Osteoblast (primary cell): Measurements from ENCODE around the gene TRIM52. TPM values are rescaled to one million over a fixed set of nuclear protein-coding genes. Genes with fewer than 3 reads are reported as not detected.

Experiments used
- DNase-seq: peaks from one replicate; pipeline ENCODE4 v3.0.0; 2011; ENCODE audit warnings: low spot score, mixed read lengths; ENCODE audit not compliant: insufficient read length; ENCODE audit errors: missing footprints
- H2AFZ ChIP-seq: 2 replicates; pipeline ENCODE4 v1.6.0; 2011; ENCODE audit warnings: mild to moderate bottlenecking, low read length
- H3K27ac ChIP-seq: 2 replicates; pipeline ENCODE4 v1.5.1; 2011; ENCODE audit warnings: mild to moderate bottlenecking, low read depth, low read length, moderate library complexity
- H3K27me3 ChIP-seq: 2 replicates; pipeline ENCODE4 v1.6.0; 2012; ENCODE audit warnings: mild to moderate bottlenecking, control low read depth, inconsistent platforms, low read length, moderate library complexity; ENCODE audit not compliant: insufficient read depth
- H3K36me3 ChIP-seq: 2 replicates; pipeline ENCODE4 v1.5.1; 2011; ENCODE audit warnings: mild to moderate bottlenecking, low read length, control low read depth, moderate library complexity; ENCODE audit not compliant: insufficient read depth
- H3K4me1 ChIP-seq: 2 replicates; pipeline ENCODE4 v1.5.1; 2011; ENCODE audit warnings: mild to moderate bottlenecking, low read length, control low read depth, moderate library complexity; ENCODE audit not compliant: insufficient read depth
- H3K4me2 ChIP-seq: 2 replicates; pipeline ENCODE4 v1.6.0; 2011; ENCODE audit warnings: mild to moderate bottlenecking, low read length; ENCODE audit not compliant: insufficient read depth
- H3K4me3 ChIP-seq: fragments of 200-600 bp; sonication (generic); 3 replicates; pipeline ENCODE4 v1.5.1; 2012; ENCODE audit warnings: mild to moderate bottlenecking, low read length, inconsistent platforms; ENCODE audit not compliant: insufficient read depth
- H3K79me2 ChIP-seq: 2 replicates; pipeline ENCODE4 v1.6.0; 2012; ENCODE audit warnings: mild to moderate bottlenecking, low read length, control low read depth, inconsistent platforms; ENCODE audit not compliant: insufficient read depth
- H3K9me3 ChIP-seq: 2 replicates; pipeline ENCODE4 v1.5.1; 2011; ENCODE audit warnings: low read depth, low read length, control low read depth
- H4K20me1 ChIP-seq: 2 replicates; pipeline ENCODE4 v1.6.0; 2012; ENCODE audit warnings: mild to moderate bottlenecking, low read length, control low read depth; ENCODE audit not compliant: insufficient read depth
- CTCF ChIP-seq: IDR thresholded peaks from 2 replicates; pipeline ENCODE4 v1.5.1; 2011; ENCODE audit warnings: mild to moderate bottlenecking, low read depth, low read length, moderate library complexity; ENCODE audit errors: extremely low read depth
- total RNA-seq: library from RNA; depleted of rRNA; stranded (reverse); fragments of >200 nt; gene quantifications from 2 replicates; pipeline ENCODE4 v1.2.3, GENCODE V29; 2012

Gene TRIM52
- total RNA-seq, 1 donor, result 7.2 TPM

GRCh38 chr5:181223058-181223728, 37.8 kb downstream of the TRIM52 start, which contains the start of gene TRIM41:
Gene TRIM41 (plus strand): TSS chr5:181223281. CDS start chr5:181224000, 719 bp downstream.
- H3K4me3 ChIP-seq, result peak within 1 kb of the TSS; percentile 95
- no peak for TF ChIP-seq CTCF
- H3K27me3 ChIP-seq, result no peaks in the 10 kb centered on the region
- H3K36me3 ChIP-seq, result peaks cover 12% of the 10 kb centered on the region
- H4K20me1 ChIP-seq, result no peaks in the 10 kb centered on the region
- peak within 1 kb of the TSS; percentile 97 for H3K4me2 ChIP-seq
- H3K9me3 ChIP-seq, result no peaks in the 10 kb centered on the region
- H3K79me2 ChIP-seq, result peaks cover 37% of the 10 kb centered on the region
- peak; percentile 93 for DNase-seq
- H3K27ac ChIP-seq, result peak within 1 kb of the TSS; percentile 98
- peaks cover 18% of the 10 kb centered on the region for H3K4me1 ChIP-seq
- peak within 1 kb of the TSS; percentile 90 for H2AFZ ChIP-seq

DNA sequence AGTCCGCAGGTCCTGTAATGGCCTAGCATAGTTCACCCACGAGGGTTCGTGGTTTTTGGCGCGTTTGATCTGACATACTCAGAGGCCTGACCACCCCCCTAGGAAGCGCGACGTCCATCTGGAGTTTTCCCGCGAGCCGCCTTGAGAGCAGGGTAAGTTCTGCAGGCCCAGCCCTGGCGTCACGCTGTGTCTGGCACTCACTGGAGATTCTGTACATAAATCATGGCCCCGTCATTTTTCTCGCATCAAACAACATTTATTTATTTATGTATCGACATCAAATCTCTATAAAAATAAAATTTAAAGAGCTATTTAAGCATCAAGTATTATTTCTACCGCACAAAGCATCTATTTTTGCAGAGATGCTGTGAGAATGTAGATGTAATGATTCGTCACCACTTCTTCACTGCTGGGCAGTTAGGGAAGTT, 38.3 kb downstream of the TRIM52 start:
- Histone ChIP-seq H4K20me1 (no peaks in the 10 kb centered on the region), H3K27me3 (no peaks in the 10 kb centered on the region), H3K36me3 (peaks cover 12% of the 10 kb centered on the region), H3K4me1 (peaks cover 20% of the 10 kb centered on the region), H3K79me2 (peaks cover 35% of the 10 kb centered on the region), H2AFZ (peak overlapping the region; percentile 90), H3K4me3 (peak overlapping the region; percentile 95), H3K27ac (peak overlapping the region; percentile 98), H3K9me3 (no peaks in the 10 kb centered on the region), H3K4me2 (peak overlapping the region; percentile 97)
- TF ChIP-seq CTCF, result no peak
- DNase-seq, result no peak

- no peak for TF ChIP-seq CTCF
- Histone ChIP-seq H3K36me3 (peaks cover 11% of the 10 kb centered on the region), H3K9me3 (no peaks in the 10 kb centered on the region), H3K4me3 (peak overlapping the region; percentile 95), H4K20me1 (no peaks in the 10 kb centered on the region), H3K4me1 (peaks cover 23% of the 10 kb centered on the region), H3K27ac (peak overlapping the region; percentile 98), H3K79me2 (peaks cover 32% of the 10 kb centered on the region), H3K4me2 (peak overlapping the region; percentile 97), H2AFZ (peak overlapping the region; percentile 90), H3K27me3 (no peaks in the 10 kb centered on the region)
- DNase-seq, result peak; percentile 94
Measured at GRCh38 chr5:181221792-181222629, 38.9 kb downstream of the TRIM52 start.
